Hepatocyte (in vitro differentiated cells): ENCODE results near the gene CELA1. TPM values are rescaled to one million over a fixed set of nuclear protein-coding genes. Genes with fewer than 3 reads are reported as not detected.

Experiments used
- DNase-seq: peaks from one replicate; pipeline ENCODE4 v3.0.0-alpha.2; 2016; ENCODE audit warnings: low spot score
- H2AFZ ChIP-seq: fragments of 200-600 bp; sonication (generic); 2 replicates; pipeline ENCODE4 v1.6.0; 2016; ENCODE audit warnings: antibody characterized with exemption, mild to moderate bottlenecking
- H3K27ac ChIP-seq: fragments of 200-600 bp; sonication (generic); 2 replicates; pipeline ENCODE4 v1.5.1; 2016; ENCODE audit warnings: mild to moderate bottlenecking
- H3K27me3 ChIP-seq: fragments of 200-600 bp; sonication (generic); 2 replicates; pipeline ENCODE4 v1.6.1; 2016
- H3K36me3 ChIP-seq: fragments of 200-600 bp; sonication (generic); replicated peaks from 2 replicates; pipeline ENCODE4 v1.5.1; 2016; ENCODE audit warnings: low read depth; ENCODE audit not compliant: insufficient read depth
- H3K4me1 ChIP-seq: fragments of 200-600 bp; sonication (generic); 2 replicates; pipeline ENCODE4 v1.5.1; 2016; ENCODE audit warnings: mild to moderate bottlenecking, moderate library complexity; ENCODE audit not compliant: insufficient read depth
- H3K4me2 ChIP-seq: fragments of 200-600 bp; sonication (generic); 2 replicates; pipeline ENCODE4 v1.6.0; 2016
- H3K4me3 ChIP-seq: fragments of 200-600 bp; sonication (generic); 2 replicates; pipeline ENCODE4 v1.5.1; 2016; ENCODE audit warnings: mild to moderate bottlenecking
- H3K79me2 ChIP-seq: fragments of 200-600 bp; sonication (generic); 2 replicates; pipeline ENCODE4 v1.6.0; 2017; ENCODE audit warnings: mild to moderate bottlenecking
- H3K9me2 ChIP-seq: fragments of 200-600 bp; sonication (generic); replicated peaks from 2 replicates; pipeline ENCODE4 v1.6.0; 2017; ENCODE audit warnings: mild to moderate bottlenecking; ENCODE audit not compliant: insufficient read depth
- H3K9me3 ChIP-seq: fragments of 200-600 bp; sonication (generic); 2 replicates; pipeline ENCODE4 v1.5.1; 2016; ENCODE audit warnings: low read depth, mild to moderate bottlenecking
- H4K20me1 ChIP-seq: fragments of 200-600 bp; sonication (generic); 2 replicates; pipeline ENCODE4 v1.6.0; 2016; ENCODE audit warnings: mild to moderate bottlenecking; ENCODE audit not compliant: insufficient read depth, poor library complexity, severe bottlenecking
- CTCF ChIP-seq: fragments of 200-600 bp; sonication (generic); IDR thresholded peaks from 2 replicates; pipeline ENCODE4 v1.5.1; 2016; ENCODE audit warnings: antibody characterized with exemption, mild to moderate bottlenecking; ENCODE audit not compliant: poor library complexity
- EZH2 ChIP-seq: fragments of 200-600 bp; sonication (generic); IDR thresholded peaks from 2 replicates; pipeline ENCODE4 v1.6.1; 2016; ENCODE audit warnings: antibody characterized with exemption, mild to moderate bottlenecking, borderline replicate concordance
- EZH2phosphoT487 ChIP-seq: fragments of 200-600 bp; sonication (generic); IDR thresholded peaks from one replicate; pipeline ENCODE4 v1.6.1; 2018; ENCODE audit warnings: antibody characterized with exemption, mild to moderate bottlenecking, low read depth, moderate library complexity; ENCODE audit not compliant: unreplicated experiment, severe bottlenecking
- WGBS: methylation state at CpG from one replicate; pipeline ENCODE4 v1.1.6; 2016; ENCODE audit warnings: low lambda C conversion rate; ENCODE audit errors: missing lambda C conversion rate; 5-methylcytosine and 5-hydroxymethylcytosine counted together
- polyA plus RNA-seq: library from polyadenylated mRNA; unstranded; fragments of >200 nt; fragmentation: Nextera tagmentation; extraction: Ambion mirVana; gene quantifications from 2 replicates; pipeline ENCODE4 v1.2.1, GENCODE V29; 2016
- total RNA-seq: library from RNA; depleted of rRNA; stranded (reverse); fragments of >200 nt; gene quantifications from 2 replicates; pipeline ENCODE4 v1.2.3, GENCODE V29; 2014

CELA1 gene
- total and polyA plus RNA-seq, 2 experiments from 2014 or later, result not detected

GRCh38 chr12:51328587-51328986 lies 17.9 kb downstream of the CELA1 start:
- no peaks in the 10 kb centered on the region for H3K9me2 ChIP-seq
- no peaks in the 10 kb centered on the region for H3K9me3 ChIP-seq
- no peak overlapping the region for H3K27ac ChIP-seq
- no peaks in the 10 kb centered on the region for H4K20me1 ChIP-seq
- no peaks in the 10 kb centered on the region for H3K27me3 ChIP-seq
- TF ChIP-seq CTCF, result no peak
- no peak for TF ChIP-seq EZH2phosphoT487
- TF ChIP-seq EZH2, result no peak
- no peak overlapping the region for H3K4me2 ChIP-seq
- no peak overlapping the region for H3K4me3 ChIP-seq
- 93% methylated on average over 4 of the region's 4 CpGs for WGBS
- H2AFZ ChIP-seq, result no peak overlapping the region
- H3K79me2 ChIP-seq, result no peaks in the 10 kb centered on the region
- DNase-seq, result no peak
- no peaks in the 10 kb centered on the region for H3K36me3 ChIP-seq
- H3K4me1 ChIP-seq, result no peaks in the 10 kb centered on the region

- Histone ChIP-seq H3K4me3 (no peak overlapping the region), H2AFZ (peak overlapping the region; percentile 12), H3K27me3 (no peaks in the 10 kb centered on the region), H3K4me2 (no peak overlapping the region), H3K4me1 (no peaks in the 10 kb centered on the region), H3K9me3 (no peaks in the 10 kb centered on the region), H4K20me1 (no peaks in the 10 kb centered on the region), H3K9me2 (no peaks in the 10 kb centered on the region), H3K27ac (peak overlapping the region; percentile 26), H3K79me2 (no peaks in the 10 kb centered on the region), H3K36me3 (no peaks in the 10 kb centered on the region)
- 63% methylated on average over 7 of the region's 7 CpGs for WGBS
- no peak for DNase-seq
- TF ChIP-seq EZH2 (no peak), CTCF (no peak), EZH2phosphoT487 (no peak)
Observed at GRCh38 chr12:51326698-51327439, 19.6 kb downstream of the CELA1 start.

GRCh38 chr12:51324953-51325352 lies 21.5 kb downstream of the CELA1 start:
- Histone ChIP-seq H3K27ac (no peak overlapping the region), H2AFZ (no peak overlapping the region), H3K79me2 (no peaks in the 10 kb centered on the region), H3K4me3 (no peak overlapping the region), H3K9me2 (no peaks in the 10 kb centered on the region), H3K4me1 (no peaks in the 10 kb centered on the region), H3K27me3 (no peaks in the 10 kb centered on the region), H3K9me3 (no peaks in the 10 kb centered on the region), H3K4me2 (no peak overlapping the region), H4K20me1 (no peaks in the 10 kb centered on the region), H3K36me3 (no peaks in the 10 kb centered on the region)
- TF ChIP-seq EZH2, result no peak
- TF ChIP-seq EZH2phosphoT487, result no peak
- no peak for TF ChIP-seq CTCF
- WGBS, result 71% methylated on average over 4 of the region's 4 CpGs
- DNase-seq, result no peak
